Pancreas (tissue), 10 donors: Measurements from ENCODE around the gene CCDC6. TPM values are rescaled to one million over a fixed set of nuclear protein-coding genes. Genes with fewer than 3 reads are reported as not detected.
"Not testable (repeated sequence)": the region's sequence is repeated elsewhere in the genome, so short reads cannot be mapped to it uniquely, and the experiment has no call there.

ENCODE experiments used
- ATAC-seq, 4 donors: fragments of 200-7000 bp; cut with Tn5 transposase; one replicate each; pipeline versions ENCODE4 v1.8.0 to v1.9.1; 2020; ENCODE audit warnings: mild to moderate bottlenecking in 4 of 4, moderate library complexity in 4 of 4
- DNase-seq, 6 donors: peaks; one replicate each; pipeline ENCODE4 v3.0.0-alpha.2; 2020
- FAIRE-seq: peaks from 2 replicates; lab custom pipeline; 2012; peaks lifted over from hg19 to GRCh38; lab: Jason Lieb, UNC
- H3K27ac ChIP-seq, 4 donors: fragments of 200-600 bp; sonication (generic); 1 replicate in 3 of 4; 2 replicates in 1 of 4; pipeline versions ENCODE4 v1.5.0 to v1.8.0; 2020
- H3K27me3 ChIP-seq, 4 donors: fragments of 200-600 bp; one replicate each; pipeline ENCODE4 v1.8.0; 2021
- H3K36me3 ChIP-seq, 3 donors: fragments of 200-600 bp; sonication (generic) in 1 of 3; one replicate each; pipeline versions ENCODE4 v1.5.0 to v1.8.0; 2020 to 2021
- H3K4me1 ChIP-seq, 3 donors: fragments of 200-600 bp; one replicate each; pipeline ENCODE4 v1.8.0; 2021
- H3K4me3 ChIP-seq, 4 donors: fragments of 200-600 bp; sonication (generic) in 2 of 4; one replicate each; pipeline versions ENCODE4 v1.5.0 to v1.8.0; 2020 to 2021
- H3K9me3 ChIP-seq, 4 donors: fragments of 200-600 bp; one replicate each; pipeline ENCODE4 v1.8.0; 2021
- WGBS, 2 donors: extraction: QIAGEN DNeasy Blood & Tissue Kit; methylation state at CpG; one replicate each; pipeline ENCODE4 v1.1.7; 2013; 5-methylcytosine and 5-hydroxymethylcytosine counted together
- intact Hi-C, 3 donors: fragments of 100-400 bp; cut with DNase I; formaldehyde crosslinking; loops; one replicate each; pipeline versions ENCODE4 v1.11.1 to v1.14.2; 2022
- polyA plus RNA-seq, 2 donors: library from polyadenylated mRNA; stranded (reverse); fragments of 200-250 nt; gene quantifications; one replicate each; pipeline ENCODE4 v1.2.3, GENCODE V29; 2013
- total RNA-seq, 6 donors: library from RNA; stranded (reverse); fragmentation: NEBNext Ultra II Directional in 4 of 6; extraction: Animal tissue kit (Norgen Biotek cat#: 25700) in 4 of 6; gene quantifications; one replicate each; pipeline versions ENCODE4 v1.2.1 to v1.2.4, GENCODE V29; 2021 to 2023
- TF ChIP-seq, protein P1 (sequence below), 4 donors: fragments of 200-600 bp; sonication (generic) in 3 of 4; IDR thresholded peaks; one replicate each; pipeline versions ENCODE4 v1.5.0 to v1.8.0; 2021; ENCODE audit warnings: antibody characterized with exemption in 4 of 4
- donor health status: healthy with polysubstance abuse.
- donor health status: DM: no; HTN: no; CAD: no; lungs with moderate emphysema.
- donor health status: DM: no; HTN: no; CAD: no.
- donor health status: control.
- donor health status: control.
- donor health status: Bipolar disorder and iron deficiency.
- donor health status: DM: yes; HTN: yes; CAD: no.
- donor health status: DM: no; HTN: no; CAD: no.
- donor health status: DM: no; HTN: no; CAD: no.
- donor health status: DM: yes; HTN: yes; CAD: no.

Gene CCDC6
- total and polyA plus RNA-seq, 8 donors = 8.3 to 53.1 (median 29.0) TPM

DNA sequence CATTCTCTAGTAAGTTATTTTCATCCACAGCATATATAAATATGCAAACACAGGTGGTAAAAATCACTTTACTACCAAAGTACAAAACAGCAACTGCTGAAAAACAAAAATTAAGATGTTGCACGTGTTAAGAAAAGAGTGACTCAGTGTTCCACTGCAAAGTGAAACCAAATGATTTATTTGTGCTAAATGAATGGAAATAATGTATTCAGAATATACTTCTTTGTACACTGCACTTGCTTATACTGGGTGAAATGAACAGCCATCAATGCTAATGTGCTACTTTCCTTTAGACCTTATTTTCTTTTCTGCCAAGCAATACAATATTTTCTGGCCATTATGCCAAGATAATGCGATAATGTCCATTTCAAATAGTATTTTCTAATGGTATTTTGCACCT is 114.8 kb downstream of the CCDC6 start:
- H3K36me3 ChIP-seq = peaks cover 0 to 31% (median 23%) of the 10 kb centered on the region in 3 donors
- intact Hi-C loops = no loop called here
- H3K27me3 ChIP-seq = no peaks in the 10 kb centered on the region
- H3K27ac ChIP-seq = no peak overlapping the region
- H3K4me3 ChIP-seq = no peak overlapping the region
- no peak for ATAC-seq
- no peaks in the 10 kb centered on the region for H3K9me3 ChIP-seq
- TF ChIP-seq, protein P1, sequence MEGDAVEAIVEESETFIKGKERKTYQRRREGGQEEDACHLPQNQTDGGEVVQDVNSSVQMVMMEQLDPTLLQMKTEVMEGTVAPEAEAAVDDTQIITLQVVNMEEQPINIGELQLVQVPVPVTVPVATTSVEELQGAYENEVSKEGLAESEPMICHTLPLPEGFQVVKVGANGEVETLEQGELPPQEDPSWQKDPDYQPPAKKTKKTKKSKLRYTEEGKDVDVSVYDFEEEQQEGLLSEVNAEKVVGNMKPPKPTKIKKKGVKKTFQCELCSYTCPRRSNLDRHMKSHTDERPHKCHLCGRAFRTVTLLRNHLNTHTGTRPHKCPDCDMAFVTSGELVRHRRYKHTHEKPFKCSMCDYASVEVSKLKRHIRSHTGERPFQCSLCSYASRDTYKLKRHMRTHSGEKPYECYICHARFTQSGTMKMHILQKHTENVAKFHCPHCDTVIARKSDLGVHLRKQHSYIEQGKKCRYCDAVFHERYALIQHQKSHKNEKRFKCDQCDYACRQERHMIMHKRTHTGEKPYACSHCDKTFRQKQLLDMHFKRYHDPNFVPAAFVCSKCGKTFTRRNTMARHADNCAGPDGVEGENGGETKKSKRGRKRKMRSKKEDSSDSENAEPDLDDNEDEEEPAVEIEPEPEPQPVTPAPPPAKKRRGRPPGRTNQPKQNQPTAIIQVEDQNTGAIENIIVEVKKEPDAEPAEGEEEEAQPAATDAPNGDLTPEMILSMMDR (IDR thresholded peaks at IDR 0.05) = no peak
- DNase-seq = no peak
- no peaks in the 10 kb centered on the region for H3K4me1 ChIP-seq
- 86 to 88% methylated on average over 2 of the region's 2 CpGs for WGBS, 2 donors
- no peak for FAIRE-seq

DNA sequence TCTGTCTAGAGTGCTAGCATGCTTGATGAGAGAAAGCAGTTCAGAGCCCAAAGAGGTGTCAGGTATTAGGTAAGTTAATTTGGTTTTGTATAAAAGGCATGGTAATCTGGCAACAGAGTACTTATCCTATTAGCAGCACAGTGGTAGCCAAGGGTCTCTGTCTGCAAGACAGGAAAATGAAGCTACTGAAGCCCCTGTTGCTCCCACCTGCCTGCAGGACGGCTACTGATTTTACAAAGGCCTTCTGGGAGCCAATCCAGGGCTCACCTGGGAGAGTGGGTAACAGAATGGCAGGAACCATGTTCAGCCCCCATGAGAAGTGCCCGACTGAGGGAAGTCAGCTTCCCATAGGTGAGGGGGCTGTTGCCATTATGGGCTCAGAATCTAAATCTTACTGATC is 116.3 kb downstream of the CCDC6 start:
- H3K4me3 ChIP-seq, FAIRE-seq, intact Hi-C loops, H3K27ac ChIP-seq, H3K27me3 ChIP-seq, H3K4me1 ChIP-seq, H3K9me3 ChIP-seq, DNase-seq, ATAC-seq: not testable (repeated sequence)
- H3K36me3 ChIP-seq = peaks cover 0 to 31% (median 23%) of the 10 kb centered on the region in 3 donors
- 46 to 50% methylated on average over 2 of the region's 2 CpGs for WGBS, 2 donors

DNA sequence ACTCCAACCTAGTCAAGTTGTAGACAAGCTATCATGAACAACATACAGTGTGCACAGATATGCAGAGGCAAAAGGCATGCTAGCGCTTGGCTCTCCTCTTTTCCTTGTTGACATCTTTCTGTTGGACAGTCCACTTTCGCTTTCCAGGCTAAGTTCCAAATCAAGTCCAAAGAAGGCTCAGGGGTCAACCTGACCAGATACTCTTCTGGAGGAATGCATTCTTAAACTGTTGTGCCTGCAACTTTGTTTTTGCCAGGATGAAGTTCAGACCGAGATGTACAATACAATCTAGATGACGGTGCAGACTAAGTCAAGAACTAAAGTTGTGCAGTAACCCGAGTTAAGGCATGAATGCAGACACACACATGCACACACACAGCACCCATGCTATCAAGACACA is 117.4 kb downstream of the CCDC6 start:
- 86 to 90% methylated on average over 4 to 5 of the region's 5 CpGs for WGBS, 2 donors
- H3K27ac ChIP-seq, H3K4me3 ChIP-seq, H3K4me1 ChIP-seq, H3K9me3 ChIP-seq, intact Hi-C loops, DNase-seq, H3K27me3 ChIP-seq, FAIRE-seq: not testable (repeated sequence)
- ATAC-seq = peak in 1 of 4 donors; percentile 30
- H3K36me3 ChIP-seq = peaks cover 0 to 31% (median 20%) of the 10 kb centered on the region in 3 donors

DNA sequence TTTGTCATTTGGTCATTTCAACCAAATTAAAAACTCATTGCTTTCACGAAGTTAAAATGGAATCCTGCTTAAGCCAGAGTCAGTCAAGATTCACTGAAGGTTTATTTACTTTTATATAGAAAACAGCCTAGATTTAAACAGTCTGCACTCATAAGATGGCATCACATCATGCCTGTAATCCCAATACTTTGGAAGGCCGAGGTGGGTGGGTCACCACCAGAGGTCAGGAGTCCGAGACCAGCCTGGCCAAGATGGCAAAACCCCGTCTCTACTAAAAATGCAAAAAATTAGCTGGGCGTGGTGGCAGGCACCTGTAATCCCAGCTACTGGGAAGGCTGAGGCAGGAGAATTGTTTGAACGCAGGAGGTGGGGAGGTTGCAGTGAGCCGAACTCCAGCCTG is 119.3 kb downstream of the CCDC6 start:
- FAIRE-seq = not testable (repeated sequence)

DNA sequence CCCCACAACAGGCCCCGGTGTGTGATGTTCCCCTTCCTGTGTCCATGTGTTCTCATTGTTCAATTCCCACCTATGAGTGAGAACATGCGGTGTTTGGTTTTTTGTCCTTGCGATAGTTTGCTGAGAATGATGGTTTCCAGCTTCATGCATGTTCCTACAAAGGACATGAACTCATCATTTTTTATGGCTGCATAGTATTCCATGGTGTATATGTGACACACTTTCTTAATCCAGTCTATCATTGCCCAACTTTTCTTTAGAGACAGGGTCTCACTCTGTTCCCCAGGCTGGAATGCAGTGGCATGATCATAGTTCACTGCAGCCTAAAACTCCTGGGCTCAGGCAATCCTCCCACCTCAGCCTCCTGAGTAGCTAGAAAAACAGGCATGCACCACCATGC is 120.9 kb downstream of the CCDC6 start:
- H3K4me3 ChIP-seq, H3K4me1 ChIP-seq, ATAC-seq, H3K36me3 ChIP-seq, FAIRE-seq, H3K9me3 ChIP-seq, H3K27ac ChIP-seq, intact Hi-C loops, H3K27me3 ChIP-seq, DNase-seq: not testable (repeated sequence)
- WGBS, 2 donors = 100% methylated on average over 2 of the region's 3 CpGs; no CpG with 5 or more reads in 1 of the 2 donors

More for the DNA sequence above, 119.3 kb downstream of the CCDC6 start:
- WGBS, 2 donors = 91 to 92% methylated on average over 7 of the region's 7 CpGs
- H3K27ac ChIP-seq, ATAC-seq, DNase-seq, intact Hi-C loops, H3K4me1 ChIP-seq, H3K4me3 ChIP-seq, H3K9me3 ChIP-seq, H3K27me3 ChIP-seq: not testable (repeated sequence)
- peaks cover 0 to 14% (median 6%) of the 10 kb centered on the region in 3 donors for H3K36me3 ChIP-seq

DNA sequence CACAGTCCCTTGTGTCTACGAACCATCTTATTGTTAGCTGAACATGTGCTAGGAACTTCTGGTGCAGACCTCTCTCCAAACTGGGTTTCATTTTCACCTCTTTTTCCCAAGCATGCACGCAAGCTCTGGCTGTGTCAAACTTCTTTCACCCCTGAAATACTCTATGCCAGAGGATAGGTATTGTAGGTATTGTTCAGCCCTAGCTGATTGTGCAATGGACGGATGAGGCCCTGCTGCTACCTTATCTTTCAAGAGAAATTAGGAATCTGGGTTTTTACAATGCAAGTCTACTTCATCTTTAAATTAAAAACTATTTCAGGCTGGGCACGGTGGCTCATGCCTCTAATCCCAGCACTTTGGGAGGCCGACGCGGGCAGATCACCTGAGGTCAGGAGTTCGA is 124.8 kb downstream of the CCDC6 start:
- FAIRE-seq (no peak), ATAC-seq (no peak), DNase-seq (no peak)
- no peaks in the 10 kb centered on the region for H3K4me1 ChIP-seq
- no peaks in the 10 kb centered on the region for H3K36me3 ChIP-seq
- H3K9me3 ChIP-seq = no peaks in the 10 kb centered on the region
- WGBS, 2 donors = 87 to 89% methylated on average over 8 of the region's 8 CpGs
- no peak overlapping the region for H3K27ac ChIP-seq
- TF ChIP-seq, protein P1 (IDR thresholded peaks at IDR 0.05) = no peak
- H3K27me3 ChIP-seq = no peaks in the 10 kb centered on the region
- H3K4me3 ChIP-seq = no peak overlapping the region
- intact Hi-C loops = no loop called here

DNA sequence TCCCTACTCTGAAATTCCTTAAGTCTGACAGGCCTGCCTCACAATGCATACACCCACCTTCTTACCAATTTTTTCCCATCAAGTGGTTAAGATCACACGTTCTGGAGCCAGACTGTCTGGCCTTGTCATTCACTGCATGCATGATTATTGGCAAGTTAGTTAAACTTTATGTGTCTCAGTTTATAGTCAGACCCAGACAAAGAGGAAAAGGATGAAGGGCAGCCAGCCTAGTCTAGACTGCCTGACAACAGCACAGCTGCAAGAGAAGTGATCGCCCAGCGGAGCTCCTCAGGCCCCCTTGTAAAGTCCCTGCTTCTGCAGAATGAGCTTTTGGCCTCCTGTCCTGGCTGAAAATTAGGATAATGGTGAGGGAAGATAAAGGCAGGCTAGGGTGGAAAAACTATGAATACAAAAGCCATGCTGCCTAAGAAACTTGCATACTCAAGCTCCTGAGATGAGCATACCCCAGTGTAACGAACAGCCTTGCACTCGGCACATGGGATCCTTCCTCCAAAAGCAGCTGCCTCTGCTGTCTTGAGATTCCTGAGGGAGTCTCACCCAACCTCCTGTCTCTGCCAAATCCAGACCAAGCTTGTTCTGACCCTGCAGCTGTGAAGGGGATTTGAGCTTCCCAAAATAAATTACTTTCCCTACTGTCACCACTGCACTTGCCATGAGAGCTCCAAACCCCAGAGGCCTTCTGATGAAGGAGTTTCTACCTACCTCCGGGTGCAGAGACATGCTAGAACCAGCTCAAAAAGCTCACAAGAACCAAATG is 126.4 kb downstream of the CCDC6 start:
- intact Hi-C loops = no loop called here
- ATAC-seq = no peak
- H3K27me3 ChIP-seq = no peaks in the 10 kb centered on the region
- TF ChIP-seq, protein P1 (IDR thresholded peaks at IDR 0.05) = no peak
- DNase-seq = no peak
- no peaks in the 10 kb centered on the region for H3K4me1 ChIP-seq
- H3K36me3 ChIP-seq = no peaks in the 10 kb centered on the region
- H3K27ac ChIP-seq = no peak overlapping the region
- WGBS, 2 donors = 77 to 79% methylated on average over 6 of the region's 6 CpGs
- FAIRE-seq = no peak
- no peak overlapping the region for H3K4me3 ChIP-seq
- H3K9me3 ChIP-seq = no peaks in the 10 kb centered on the region
